Fibroblast of upper back skin (primary cell): Measurements from ENCODE around the gene RHBDD1.

Experiments
- DNase-seq: peaks from one replicate; pipeline ENCODE4 v3.0.0-alpha.2; 2013

RHBDD1 gene

DNA sequence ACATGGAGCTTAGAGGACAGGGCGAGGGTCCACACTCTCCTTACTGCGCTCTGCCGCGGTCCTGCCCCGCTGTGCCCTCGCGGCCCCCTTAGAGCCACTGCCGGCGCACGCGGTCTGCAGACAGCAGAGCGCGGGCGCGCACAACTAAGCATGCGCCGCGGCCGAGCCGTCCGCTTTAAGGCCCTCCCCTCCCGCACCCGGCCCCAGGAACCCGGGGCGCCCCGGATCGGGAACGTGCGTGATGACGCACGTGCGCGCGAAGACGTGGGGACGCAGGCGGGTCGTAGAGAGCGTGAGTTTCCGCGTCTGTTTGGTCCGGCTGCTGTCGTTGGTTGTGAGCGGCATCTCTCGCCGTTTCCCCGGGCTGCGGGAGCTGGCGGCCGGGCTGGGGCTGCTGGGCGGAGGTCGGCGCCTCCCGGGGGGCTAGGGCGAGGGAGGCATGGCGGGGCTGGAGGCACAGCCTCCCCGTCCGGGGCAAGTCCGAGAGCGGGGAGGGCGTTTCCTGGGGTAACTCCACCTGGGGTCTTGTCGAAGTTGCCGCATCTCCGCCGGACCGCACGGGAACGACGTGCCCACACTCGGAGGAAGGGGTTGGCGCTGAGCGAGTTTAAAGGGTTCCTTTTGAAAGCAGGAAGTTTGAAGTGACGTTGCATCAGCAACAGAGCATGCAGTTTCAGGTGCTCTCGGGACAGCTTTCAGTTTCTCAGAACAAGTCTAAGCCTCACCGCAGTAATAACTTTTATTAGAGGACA, at the start of gene RHBDD1:
Gene RHBDD1 (plus strand): TSS at position 259 of the 752 bp plus-strand sequence. CDS start 28,640 bp downstream, outside the sequence.
- peak; percentile 96 for DNase-seq

DNA sequence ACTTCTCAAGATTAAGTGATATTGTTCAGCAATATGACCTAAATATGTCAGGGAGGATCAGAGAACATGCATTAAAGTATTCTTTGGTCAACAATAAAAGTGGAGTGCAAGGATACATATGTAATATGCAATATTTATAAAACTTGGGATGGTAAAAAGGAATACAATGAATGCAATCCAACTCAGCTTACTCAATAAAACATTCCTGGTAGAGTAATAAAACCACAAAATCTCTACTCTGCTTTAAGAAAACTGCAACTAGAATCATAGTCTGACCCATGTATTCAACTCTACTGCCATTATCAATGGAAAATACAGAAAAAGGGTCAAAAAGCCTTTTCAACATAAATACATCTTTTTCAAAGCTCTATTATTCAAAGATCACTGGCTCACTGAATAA, 47.8 kb upstream of the RHBDD1 start:
- DNase-seq = peak; percentile 49

DNA sequence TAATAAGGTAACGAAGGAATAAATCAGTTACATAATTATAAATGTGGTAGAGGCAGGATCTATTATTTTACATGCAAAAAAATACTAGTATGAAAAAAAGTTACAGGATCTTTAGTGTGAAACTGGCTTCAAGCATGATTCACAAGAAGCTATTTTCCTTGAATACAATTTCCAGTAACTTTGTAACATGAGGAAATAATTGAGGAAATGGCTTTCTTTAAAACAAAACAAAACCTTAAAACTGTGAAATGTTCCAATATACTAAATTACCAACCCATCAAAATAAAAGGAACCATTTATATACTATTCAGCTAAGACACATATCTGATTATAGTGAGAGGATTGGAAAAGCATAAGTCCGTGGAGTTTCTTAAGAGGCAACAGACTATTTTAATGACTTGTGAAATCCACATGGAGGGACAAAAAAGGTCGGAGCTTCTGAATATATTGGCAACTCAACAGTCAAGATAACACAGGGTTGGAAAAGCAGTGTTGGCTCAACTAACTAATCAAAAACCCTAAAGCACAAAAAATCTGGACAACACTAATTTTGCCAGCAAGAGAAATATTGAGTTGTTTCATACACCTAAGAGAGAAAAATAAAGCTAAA, 46.9 kb upstream of the RHBDD1 start:
- DNase-seq = no peak

DNA sequence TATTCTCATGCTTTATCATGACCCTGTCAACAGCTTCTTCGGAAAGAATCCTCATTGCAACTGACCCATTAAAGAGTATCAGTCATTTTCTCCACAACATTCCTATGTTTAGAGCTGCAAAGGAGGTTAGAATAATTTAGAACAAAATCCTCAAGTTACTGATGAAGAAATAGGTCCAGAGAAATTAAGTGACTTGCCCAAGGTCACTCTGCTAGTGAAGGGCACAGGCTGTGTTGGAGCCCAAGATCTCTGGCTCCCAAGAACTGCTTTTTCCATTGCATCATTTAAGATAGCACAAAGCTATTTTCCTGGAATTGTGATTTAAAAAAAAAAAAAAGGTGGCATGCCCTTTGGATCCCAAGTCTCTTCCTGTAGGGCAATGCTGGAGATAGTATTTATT, 45.8 kb upstream of the RHBDD1 start:
- DNase-seq = no peak

DNA sequence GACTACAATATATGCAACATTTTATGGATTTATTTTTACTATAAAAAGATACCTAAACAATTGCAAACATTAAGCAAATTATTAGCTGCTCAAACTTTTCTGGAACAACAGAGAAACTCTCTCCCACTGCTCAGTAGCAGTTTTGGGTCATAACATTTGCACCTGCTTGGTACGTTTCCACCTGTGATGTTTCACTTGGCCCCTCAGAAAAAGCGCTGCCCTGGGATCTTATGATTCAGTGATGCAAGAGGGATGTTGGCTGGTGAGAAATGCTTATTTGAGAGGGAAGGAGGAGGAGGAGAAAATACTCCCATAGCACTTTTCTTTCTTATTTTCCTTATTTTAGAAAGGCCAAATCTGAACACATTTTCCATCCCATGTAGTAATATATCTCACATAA, 45.4 kb upstream of the RHBDD1 start:
- no peak for DNase-seq

DNA sequence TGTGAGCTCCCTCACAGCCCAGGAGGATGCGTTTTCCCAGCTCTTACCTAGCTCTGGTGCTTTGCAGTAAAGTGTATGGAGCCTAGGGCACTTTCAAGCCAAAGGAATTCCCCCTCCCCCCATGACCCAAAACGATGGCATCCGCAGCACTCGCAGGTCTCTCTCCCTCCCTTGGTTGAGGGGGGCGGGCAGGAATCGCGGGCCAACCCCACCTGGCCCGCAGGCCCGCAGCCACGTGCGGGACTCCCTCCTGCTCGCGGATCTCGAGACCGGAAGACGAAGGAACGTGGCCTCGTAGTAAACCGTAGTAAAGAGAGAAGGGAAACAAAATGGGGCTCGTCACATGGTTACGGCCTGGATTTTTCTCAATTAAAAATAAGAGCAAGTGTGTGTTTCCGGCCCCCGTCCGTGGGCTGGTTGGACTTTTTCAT, 44.8 kb upstream of the RHBDD1 start:
- DNase-seq = peak; percentile 52

- peak; percentile 81 for DNase-seq
Measured at GRCh38 chr2:226791487-226792081, 44.3 kb upstream of the RHBDD1 start.

DNA sequence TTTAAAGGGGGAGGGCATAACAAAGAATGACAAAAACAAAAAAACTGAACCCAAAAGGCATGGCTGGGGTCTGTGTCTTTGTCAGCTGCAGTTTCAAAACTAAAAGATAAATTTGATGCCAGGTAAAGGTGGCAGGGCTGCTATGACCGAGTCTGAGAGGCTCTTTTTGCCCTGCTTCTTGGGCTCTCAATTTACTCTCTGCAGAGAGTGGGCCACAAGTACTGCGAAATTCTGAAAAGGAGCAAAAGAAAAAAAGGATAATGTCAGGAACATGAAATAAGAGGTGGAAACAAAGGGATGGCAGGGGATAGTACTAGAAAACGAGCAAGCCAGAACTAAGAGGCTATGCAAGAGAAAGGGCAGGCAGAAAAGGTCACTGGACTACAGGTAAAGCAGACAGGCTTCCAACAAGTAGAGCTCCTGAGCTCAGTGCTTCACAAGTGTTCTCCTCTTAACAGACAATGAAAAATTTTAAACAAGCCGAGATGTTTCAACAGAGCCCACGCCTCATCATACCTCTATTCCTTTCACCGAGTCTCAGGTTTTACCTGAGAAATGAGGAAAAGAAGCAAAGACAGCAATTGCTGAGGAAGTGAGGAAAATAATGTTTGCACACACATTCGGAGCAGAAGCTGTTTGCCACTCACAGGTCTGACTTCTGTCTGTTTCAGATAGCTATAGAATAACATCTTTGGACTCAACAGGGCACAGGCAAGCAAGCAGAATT, 43.5 kb upstream of the RHBDD1 start:
- no peak for DNase-seq

DNA sequence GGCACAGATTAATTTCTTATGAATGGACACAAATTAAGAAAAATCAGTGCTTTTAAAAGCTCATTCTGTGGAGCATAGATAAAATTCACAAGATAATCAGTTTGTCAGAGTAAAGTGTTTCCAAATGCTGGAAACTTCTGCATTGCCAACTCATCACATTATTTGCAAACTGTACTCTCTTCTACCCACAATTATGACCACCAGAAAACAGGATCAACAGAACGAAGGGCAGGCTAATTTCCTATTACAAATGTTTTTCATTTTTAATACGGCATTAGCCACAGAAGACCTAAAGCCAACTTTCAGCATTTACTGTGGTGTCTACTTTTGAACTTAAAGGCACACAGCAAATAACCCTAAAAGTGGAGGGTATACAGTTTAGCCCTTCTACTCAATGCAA, 42.2 kb upstream of the RHBDD1 start:
- no peak for DNase-seq

DNA sequence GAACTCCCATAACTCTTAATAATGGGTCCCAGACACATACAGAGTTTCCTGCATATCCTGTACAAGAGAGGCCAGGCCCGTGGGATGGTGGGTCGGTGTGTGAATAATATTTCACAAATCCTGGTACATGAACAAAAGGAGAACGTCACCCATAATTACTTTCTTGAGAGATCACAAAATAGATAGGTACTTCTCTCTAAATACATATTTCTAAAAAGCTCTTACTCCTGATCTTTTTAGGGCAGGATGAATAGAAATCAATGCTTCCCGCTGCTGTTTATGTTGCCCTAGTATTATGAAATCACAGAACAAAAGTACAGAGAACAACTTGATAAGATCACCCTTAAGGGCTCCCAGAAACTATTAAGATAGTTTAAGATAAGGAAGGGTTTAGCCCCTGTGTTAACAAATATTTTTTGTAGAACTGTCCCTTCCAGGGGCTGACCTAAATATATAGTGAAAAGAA, 41.6 kb upstream of the RHBDD1 start:
- no peak for DNase-seq

- peak; percentile 76 for DNase-seq
Measured at GRCh38 chr2:226794751-226795171, 41.1 kb upstream of the RHBDD1 start.

- no peak for DNase-seq
Measured at GRCh38 chr2:226795281-226796011, 40.4 kb upstream of the RHBDD1 start.

GRCh38 chr2:226796012-226796839, 39.6 kb upstream of the RHBDD1 start:
- DNase-seq = no peak

- no peak for DNase-seq
Measured at GRCh38 chr2:226796840-226797288, 39.0 kb upstream of the RHBDD1 start.

- DNase-seq = no peak
Measured at GRCh38 chr2:226797289-226797988, 38.4 kb upstream of the RHBDD1 start.

DNA sequence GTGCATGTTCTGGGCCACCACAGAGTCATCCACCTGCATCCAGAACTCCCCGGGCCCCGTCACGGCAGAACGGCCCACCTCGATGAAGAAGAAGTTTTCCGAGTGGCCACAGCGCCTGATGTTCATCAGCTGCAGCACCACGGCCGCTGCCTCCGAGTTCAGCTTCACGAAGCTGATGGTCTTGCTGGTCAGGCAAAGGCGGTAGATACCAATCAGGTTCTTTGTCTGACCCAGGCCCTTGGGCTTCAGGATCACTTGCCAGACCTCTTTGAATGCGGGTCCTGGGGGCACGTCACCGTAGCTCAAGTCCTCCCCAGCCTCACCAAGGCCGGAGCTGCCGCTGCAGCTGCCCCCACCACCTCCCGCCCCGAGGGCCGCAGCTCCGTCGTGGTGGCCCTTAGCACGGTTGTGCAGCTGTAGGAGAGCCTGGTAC, 37.8 kb upstream of the RHBDD1 start:
- no peak for DNase-seq

GRCh38 chr2:226798422-226799210, 37.2 kb upstream of the RHBDD1 start:
- DNase-seq = peak; percentile 56

- peak; percentile 83 for DNase-seq
Measured at GRCh38 chr2:226799211-226799975, 36.5 kb upstream of the RHBDD1 start, which contains the start of gene IRS1. IRS1 (minus strand) TSS chr2:226799820; CDS start chr2:226798738, 1,082 bp downstream.
